ENCODE data around the gene PWWP2B. TPM values are rescaled to one million over a fixed set of nuclear protein-coding genes. Genes with fewer than 3 reads are reported as not detected.

Gene PWWP2B
- total and polyA plus RNA-seq, 7 donors = 7.7 to 50.8 (median 10.2) TPM

GRCh38 chr10:132363921-132364593 is 32.9 kb upstream of the PWWP2B start:
- no peak for TF ChIP-seq EP300 (IDR thresholded peaks at IDR 0.05)
- TF ChIP-seq POLR2AphosphoS5 (IDR thresholded peaks at IDR 0.05) = no peak
- no peak for TF ChIP-seq POLR2A (IDR thresholded peaks at IDR 0.05)
- TF ChIP-seq, protein P1, sequence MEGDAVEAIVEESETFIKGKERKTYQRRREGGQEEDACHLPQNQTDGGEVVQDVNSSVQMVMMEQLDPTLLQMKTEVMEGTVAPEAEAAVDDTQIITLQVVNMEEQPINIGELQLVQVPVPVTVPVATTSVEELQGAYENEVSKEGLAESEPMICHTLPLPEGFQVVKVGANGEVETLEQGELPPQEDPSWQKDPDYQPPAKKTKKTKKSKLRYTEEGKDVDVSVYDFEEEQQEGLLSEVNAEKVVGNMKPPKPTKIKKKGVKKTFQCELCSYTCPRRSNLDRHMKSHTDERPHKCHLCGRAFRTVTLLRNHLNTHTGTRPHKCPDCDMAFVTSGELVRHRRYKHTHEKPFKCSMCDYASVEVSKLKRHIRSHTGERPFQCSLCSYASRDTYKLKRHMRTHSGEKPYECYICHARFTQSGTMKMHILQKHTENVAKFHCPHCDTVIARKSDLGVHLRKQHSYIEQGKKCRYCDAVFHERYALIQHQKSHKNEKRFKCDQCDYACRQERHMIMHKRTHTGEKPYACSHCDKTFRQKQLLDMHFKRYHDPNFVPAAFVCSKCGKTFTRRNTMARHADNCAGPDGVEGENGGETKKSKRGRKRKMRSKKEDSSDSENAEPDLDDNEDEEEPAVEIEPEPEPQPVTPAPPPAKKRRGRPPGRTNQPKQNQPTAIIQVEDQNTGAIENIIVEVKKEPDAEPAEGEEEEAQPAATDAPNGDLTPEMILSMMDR (IDR thresholded peaks at IDR 0.05) = no peak
- Histone ChIP-seq H3K27me3 (no peaks in the 10 kb centered on the region), H3K4me3 (no peak overlapping the region), H3K4me1 (no peaks in the 10 kb centered on the region), H3K9me3 (no peaks in the 10 kb centered on the region), H3K27ac (no peak overlapping the region), H3K36me3 (peaks cover 10 to 41% (median 14%) of the 10 kb centered on the region in 4 donors)
- DNase-seq = peak; percentile 64
- WGBS, 2 donors = 60 to 65% methylated on average over 14 to 16 of the region's 16 CpGs
- intact Hi-C loops (cut with DNase I) = no loop called here

- Histone ChIP-seq H3K27ac (no peak overlapping the region), H3K9me3 (no peaks in the 10 kb centered on the region), H3K36me3 (peaks cover 10 to 41% (median 14%) of the 10 kb centered on the region in 4 donors), H3K27me3 (no peaks in the 10 kb centered on the region), H3K4me1 (no peaks in the 10 kb centered on the region), H3K4me3 (no peak overlapping the region)
- TF ChIP-seq, protein P1 (IDR thresholded peaks at IDR 0.05) = no peak
- TF ChIP-seq POLR2AphosphoS5 (IDR thresholded peaks at IDR 0.05) = no peak
- TF ChIP-seq POLR2A (IDR thresholded peaks at IDR 0.05) = no peak
- TF ChIP-seq EP300 (IDR thresholded peaks at IDR 0.05) = no peak
- DNase-seq = peak; percentile 77
- WGBS, 2 donors = 52 to 88% methylated on average over 5 to 14 of the region's 14 CpGs
- intact Hi-C loops (cut with DNase I) = no loop called here
Observed at GRCh38 chr10:132364594-132364970, 32.4 kb upstream of the PWWP2B start.

GRCh38 chr10:132365102-132365501 is 31.9 kb upstream of the PWWP2B start:
- WGBS, 2 donors = 85 to 95% methylated on average over 9 of the region's 9 CpGs
- Histone ChIP-seq H3K4me3 (no peak overlapping the region), H3K36me3 (peaks cover 10 to 41% (median 14%) of the 10 kb centered on the region in 4 donors), H3K4me1 (no peaks in the 10 kb centered on the region), H3K9me3 (no peaks in the 10 kb centered on the region), H3K27me3 (no peaks in the 10 kb centered on the region), H3K27ac (no peak overlapping the region)
- intact Hi-C loops (cut with DNase I) = no loop called here
- TF ChIP-seq POLR2A (IDR thresholded peaks at IDR 0.05) (no peak), POLR2AphosphoS5 (IDR thresholded peaks at IDR 0.05) (no peak), EP300 (IDR thresholded peaks at IDR 0.05) (no peak)
- TF ChIP-seq, protein P1 (IDR thresholded peaks at IDR 0.05) = no peak
- peak; percentile 47 for DNase-seq

DNA sequence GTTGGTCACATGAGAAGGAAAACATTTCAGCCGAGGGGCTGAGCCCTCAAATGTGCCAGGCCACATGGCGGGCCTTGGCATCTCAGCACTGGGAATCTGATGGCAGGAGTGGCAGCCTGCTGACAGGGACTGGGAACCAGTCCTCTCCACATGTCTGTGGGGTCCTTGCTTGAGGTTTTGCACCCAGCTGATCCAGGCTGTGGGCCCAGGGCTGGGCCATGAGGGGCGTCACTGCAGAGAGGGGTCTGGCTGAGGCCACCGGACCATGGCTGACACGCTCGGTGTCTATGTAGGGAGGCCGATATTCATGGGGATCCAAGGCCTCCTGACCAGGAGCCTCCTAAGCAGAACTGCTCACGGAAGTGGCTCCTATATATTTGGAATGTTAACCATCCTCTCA is 31.0 kb upstream of the PWWP2B start:
- peak; percentile 36 for DNase-seq
- intact Hi-C loops (cut with DNase I) = no loop called here
- no peak for TF ChIP-seq EP300 (IDR thresholded peaks at IDR 0.05)
- TF ChIP-seq POLR2AphosphoS5 (IDR thresholded peaks at IDR 0.05) = no peak
- TF ChIP-seq, protein P1 (IDR thresholded peaks at IDR 0.05) = no peak
- no peak for TF ChIP-seq POLR2A (IDR thresholded peaks at IDR 0.05)
- peaks cover 10 to 41% (median 14%) of the 10 kb centered on the region in 4 donors for H3K36me3 ChIP-seq
- 95 to 96% methylated on average over 8 of the region's 8 CpGs for WGBS, 2 donors
- no peak overlapping the region for H3K27ac ChIP-seq
- no peaks in the 10 kb centered on the region for H3K4me1 ChIP-seq
- no peaks in the 10 kb centered on the region for H3K27me3 ChIP-seq
- H3K4me3 ChIP-seq = no peak overlapping the region
- no peaks in the 10 kb centered on the region for H3K9me3 ChIP-seq

Measured in sigmoid colon (tissue), 7 donors.